Measurements from ENCODE around the gene FAM120A. TPM values are rescaled to one million over a fixed set of nuclear protein-coding genes. Genes with fewer than 3 reads are reported as not detected.

Gene FAM120A
- total RNA-seq, 1 experiment from 2014 or later, result 39.5 TPM

DNA sequence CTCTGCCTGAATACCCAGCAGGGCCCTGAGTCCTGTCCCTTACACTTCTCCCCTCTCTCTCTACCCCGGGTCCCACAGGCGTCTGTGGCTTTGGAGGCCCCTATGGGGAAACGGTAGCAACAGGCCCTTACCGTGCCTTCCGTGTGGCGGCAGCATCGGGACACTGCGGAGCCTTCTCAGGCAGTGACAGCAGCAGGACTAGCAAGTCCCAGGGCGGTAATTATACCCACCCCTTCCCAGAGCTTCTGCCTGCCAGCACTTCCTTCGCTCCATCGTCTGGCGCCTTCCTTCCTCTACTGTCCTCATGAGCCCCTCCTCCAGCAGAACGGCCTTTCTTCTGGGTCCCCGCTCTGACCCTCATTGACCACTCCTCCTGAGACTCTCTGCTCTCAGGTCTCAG, 107.0 kb downstream of the FAM120A start:
- DNase-seq (ENCODE audit: low spot score), result no peak

DNA sequence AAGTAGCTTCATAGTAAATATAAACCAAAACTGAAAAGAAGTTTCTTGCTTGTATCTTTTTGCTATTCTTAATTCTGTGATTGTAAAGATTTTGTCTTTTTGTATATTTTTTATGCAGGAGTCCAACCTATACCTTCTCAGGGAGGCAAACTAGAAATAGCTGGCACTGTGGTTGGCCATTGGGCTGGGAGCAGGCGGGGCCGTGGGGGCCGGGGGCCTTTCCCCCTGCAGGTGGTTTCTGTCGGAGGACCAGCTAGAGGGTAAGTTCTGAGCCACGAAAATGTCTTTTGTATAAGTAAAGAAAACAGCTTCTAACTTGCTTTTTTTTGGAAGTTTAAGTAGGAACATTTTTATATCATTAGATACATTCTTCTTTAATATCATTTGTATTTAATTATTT, 109.5 kb downstream of the FAM120A start:
- no peak for DNase-seq (ENCODE audit: low spot score)

- DNase-seq (ENCODE audit: low spot score), result no peak
Observed at GRCh38 chr9:93562157-93562556, 110.7 kb downstream of the FAM120A start.

GRCh38 chr9:93565089-93565488, 113.6 kb downstream of the FAM120A start:
- no peak for DNase-seq (ENCODE audit: low spot score)

- DNase-seq (ENCODE audit: low spot score), result peak; percentile 82
Observed at GRCh38 chr9:93566408-93567270, 115.2 kb downstream of the FAM120A start.

DNA sequence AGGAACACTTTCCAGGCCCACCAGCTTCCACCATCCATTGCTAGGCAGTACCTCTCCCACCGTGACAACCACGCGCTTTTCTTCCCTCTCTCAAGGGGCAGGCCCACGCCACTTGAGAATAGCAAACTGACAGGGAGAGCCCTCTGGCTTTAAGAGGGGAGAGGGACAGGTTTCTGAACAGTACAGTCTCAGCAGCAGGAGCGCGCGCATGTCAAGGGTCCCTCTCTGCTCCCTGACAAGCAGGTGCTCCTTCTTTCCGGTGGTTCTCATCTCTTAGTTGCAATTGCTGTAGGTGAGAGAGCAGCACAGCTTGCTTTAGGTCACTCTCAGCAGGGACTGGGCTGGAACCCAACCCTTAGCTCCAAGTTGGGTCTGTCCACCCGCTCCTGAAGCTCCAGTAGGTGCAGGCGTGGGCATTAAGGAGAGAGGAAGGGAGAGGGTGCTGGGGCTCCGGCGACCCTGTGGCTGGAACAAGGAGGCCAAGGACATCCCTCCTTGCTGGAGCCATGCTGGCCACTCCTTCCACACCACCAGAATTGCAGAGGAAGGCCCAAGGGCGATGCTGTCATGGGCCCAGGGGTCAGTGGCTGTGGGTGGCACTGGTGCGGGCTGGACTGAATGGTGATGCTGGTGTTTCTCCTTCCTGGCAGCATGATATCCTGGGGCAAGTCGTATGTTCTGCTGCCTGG, 115.9 kb downstream of the FAM120A start:
- no peak for DNase-seq (ENCODE audit: low spot score)

DNA sequence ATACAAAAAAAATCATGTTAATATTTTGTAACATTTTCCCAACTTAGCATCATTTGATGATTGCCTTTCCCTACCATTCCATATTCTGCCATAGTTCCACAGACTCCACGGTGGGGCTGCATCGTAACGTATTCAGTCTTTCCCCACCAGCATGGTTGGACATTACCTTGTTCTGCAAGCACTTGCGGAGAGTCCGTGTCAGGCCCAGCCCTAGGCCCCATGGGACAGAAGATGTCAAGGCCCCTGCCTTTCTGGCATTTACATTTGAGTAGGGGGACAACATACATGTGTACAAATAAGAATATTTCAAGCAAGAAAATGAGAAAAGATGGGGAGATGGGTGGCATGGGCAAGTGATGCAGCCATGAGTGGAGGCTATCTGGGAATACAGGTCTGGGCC, 116.7 kb downstream of the FAM120A start:
- no peak for DNase-seq (ENCODE audit: low spot score)

- DNase-seq (ENCODE audit: low spot score), result no peak
Observed at GRCh38 chr9:93569621-93570174, 118.2 kb downstream of the FAM120A start.

- DNase-seq (ENCODE audit: low spot score), result no peak
Observed at GRCh38 chr9:93572221-93572620, 120.7 kb downstream of the FAM120A start.

GRCh38 chr9:93572636-93573515, 121.4 kb downstream of the FAM120A start:
- no peak for DNase-seq (ENCODE audit: low spot score)

DNA sequence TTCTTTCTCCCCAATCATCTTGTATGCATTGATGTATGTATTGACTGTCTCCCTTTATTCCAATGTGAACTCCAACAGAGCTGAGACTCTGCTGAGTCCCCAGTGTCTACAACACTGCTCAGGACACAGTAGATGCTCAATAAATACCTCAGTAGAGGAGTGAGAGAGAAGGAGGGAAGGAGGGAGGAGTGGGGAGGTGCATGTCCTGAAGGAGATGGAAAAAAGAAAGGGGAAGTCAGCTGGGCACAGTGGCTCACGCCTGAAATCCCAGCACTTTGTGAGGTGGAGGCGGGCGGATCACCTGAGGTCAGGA, 122.0 kb downstream of the FAM120A start:
- no peak for DNase-seq (ENCODE audit: low spot score)

GRCh38 chr9:93574091-93574899, 122.8 kb downstream of the FAM120A start:
- no peak for DNase-seq (ENCODE audit: low spot score)

DNA sequence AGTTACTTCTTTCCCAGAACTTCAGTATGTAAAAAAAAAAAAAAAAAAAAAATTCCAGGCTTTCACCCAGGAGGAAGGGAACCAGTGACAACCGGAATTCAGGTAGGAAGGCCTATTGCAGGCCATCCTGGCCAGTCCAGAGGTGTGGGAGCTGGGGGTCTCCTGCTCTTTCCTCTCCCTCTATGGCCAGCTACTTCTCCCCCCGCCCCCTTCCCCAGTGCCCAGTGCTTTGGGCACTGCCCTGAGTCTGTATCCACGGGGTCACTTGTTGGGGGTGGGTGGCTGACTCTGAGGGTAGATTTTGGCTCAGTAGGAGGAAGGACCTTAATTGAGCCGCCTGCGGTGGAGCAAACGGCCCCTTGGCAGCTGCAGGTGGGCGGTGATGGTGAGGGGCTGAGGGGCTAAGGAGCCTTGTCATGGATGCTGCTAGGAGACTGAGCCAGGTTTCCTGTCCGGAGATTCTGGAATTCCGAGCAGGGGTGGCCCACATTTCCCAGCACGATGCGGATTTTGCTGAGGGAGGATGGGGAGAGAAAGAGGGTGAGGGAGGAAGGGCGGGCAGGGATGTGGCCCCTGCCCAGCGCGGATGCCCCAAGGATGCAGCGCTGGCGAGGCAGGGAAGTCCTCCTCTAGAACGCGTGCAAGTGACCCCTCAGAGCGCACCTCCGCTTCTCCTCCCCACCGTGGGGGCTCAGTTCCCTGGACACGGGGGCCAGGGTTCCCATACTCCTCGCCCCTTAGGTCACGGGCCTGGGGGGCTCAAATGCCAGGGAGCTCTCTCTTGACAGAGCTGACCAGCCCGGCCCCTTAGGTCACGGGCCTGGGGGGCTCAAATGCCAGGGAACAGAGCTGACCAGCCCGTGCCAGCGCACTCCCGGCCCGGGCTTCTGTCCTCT, 123.7 kb downstream of the FAM120A start:
- DNase-seq (ENCODE audit: low spot score), result no peak

DNA sequence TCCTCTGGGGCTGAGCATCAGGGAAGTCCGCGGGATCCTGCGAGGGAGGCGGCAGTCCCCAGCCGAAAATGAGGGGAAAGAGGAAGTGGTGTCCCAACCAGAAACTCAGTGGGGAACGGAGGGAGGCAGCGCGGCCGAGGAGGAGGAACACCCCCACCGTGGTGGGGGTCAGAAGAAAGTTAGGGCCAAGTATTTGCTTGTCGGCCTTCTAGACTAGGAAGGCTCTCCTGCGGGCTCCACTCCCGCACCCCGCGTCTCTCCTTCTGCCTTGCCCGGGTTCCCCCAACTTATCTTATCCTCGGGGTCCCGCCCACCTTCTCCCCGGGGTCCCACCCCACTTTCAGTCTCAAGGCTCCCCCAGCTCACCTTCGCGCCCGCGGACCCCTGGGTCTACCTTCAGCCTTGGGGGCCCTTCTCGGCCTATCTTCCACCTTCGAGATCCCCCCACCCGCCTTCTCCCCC, 124.3 kb downstream of the FAM120A start:
- DNase-seq (ENCODE audit: low spot score), result no peak

GRCh38 chr9:93576258-93577077, 125.0 kb downstream of the FAM120A start, which contains the start of gene PHF2:
Gene PHF2 (plus strand): TSS chr9:93576584. CDS start chr9:93576774, 190 bp downstream.
- DNase-seq (ENCODE audit: low spot score), result no peak

GRCh38 chr9:93577078-93577974, 125.8 kb downstream of the FAM120A start:
- DNase-seq (ENCODE audit: low spot score), result no peak

- no peak for DNase-seq (ENCODE audit: low spot score)
Observed at GRCh38 chr9:93577975-93578682, 126.6 kb downstream of the FAM120A start.
